Measurements from ENCODE around the gene CLIP4.

- TF ChIP-seq, protein P1, sequence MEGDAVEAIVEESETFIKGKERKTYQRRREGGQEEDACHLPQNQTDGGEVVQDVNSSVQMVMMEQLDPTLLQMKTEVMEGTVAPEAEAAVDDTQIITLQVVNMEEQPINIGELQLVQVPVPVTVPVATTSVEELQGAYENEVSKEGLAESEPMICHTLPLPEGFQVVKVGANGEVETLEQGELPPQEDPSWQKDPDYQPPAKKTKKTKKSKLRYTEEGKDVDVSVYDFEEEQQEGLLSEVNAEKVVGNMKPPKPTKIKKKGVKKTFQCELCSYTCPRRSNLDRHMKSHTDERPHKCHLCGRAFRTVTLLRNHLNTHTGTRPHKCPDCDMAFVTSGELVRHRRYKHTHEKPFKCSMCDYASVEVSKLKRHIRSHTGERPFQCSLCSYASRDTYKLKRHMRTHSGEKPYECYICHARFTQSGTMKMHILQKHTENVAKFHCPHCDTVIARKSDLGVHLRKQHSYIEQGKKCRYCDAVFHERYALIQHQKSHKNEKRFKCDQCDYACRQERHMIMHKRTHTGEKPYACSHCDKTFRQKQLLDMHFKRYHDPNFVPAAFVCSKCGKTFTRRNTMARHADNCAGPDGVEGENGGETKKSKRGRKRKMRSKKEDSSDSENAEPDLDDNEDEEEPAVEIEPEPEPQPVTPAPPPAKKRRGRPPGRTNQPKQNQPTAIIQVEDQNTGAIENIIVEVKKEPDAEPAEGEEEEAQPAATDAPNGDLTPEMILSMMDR (conservative IDR thresholded peaks at IDR 0.05), result no peak
- no peak for TF ChIP-seq EZH2 (IDR thresholded peaks at IDR 0.05; ENCODE audit: low read depth)
Measured at GRCh38 chr2:29182334-29182733, 67.1 kb downstream of the CLIP4 start.

Data from PC-9 (cell line).